Heart left ventricle (tissue), 13 donors: ENCODE data around the gene HSBP1L1.

Experiments used
- CTCF ChIP-seq, 12 donors: fragments of 200-600 bp; sonication (generic) in 4 of 12; IDR thresholded peaks; one replicate each; pipeline versions ENCODE4 v1.5.0 to v1.8.0; 2018 to 2022; ENCODE audit warnings: antibody characterized with exemption in 12 of 12, mild to moderate bottlenecking in 5 of 12
- POLR2A ChIP-seq, 2 donors: fragments of 450-650 bp; IDR thresholded peaks; one replicate each; pipeline ENCODE4 v1.6.1; 2017; ENCODE audit warnings: antibody characterized with exemption in 2 of 2, mild to moderate bottlenecking in 2 of 2, moderate library complexity in 2 of 2
- donor health status: ischemic (EF 13 %, LVEDD 7.1; RV severe dilation, severe dysfunction).
- donor health status: DM: no; HTN: yes; CAD: no.
- donor health status: DM: no; HTN: no; CAD: no.
- donor health status: ischemic (EF 25% LVEDD 6.9; RV normal size, moderate dysfunction).
- donor health status: ischemic (EF 25% LVEDD 5.7; RV mildly dilated, moderate dysfunction).
- donor health status: ischemic (EF 35%, LVEDD 5.7; RV mildly dilated, moderate dysfunction).
- donor health status: nonischemic (EF 11% LVEDD 7.7; RV severe dilation, severe dysfunction).
- donor health status: DM: yes; HTN: yes; CAD: no.
- donor health status: PGD.
- donor health status: ischemic (EF 29% LVEDD 5.4; RV normal size, mild dysfunction).
- donor health status: nonischemic (EF 23%, LVEDD 6.1; RV moderate dilation, normal function).

- TF ChIP-seq POLR2A (IDR thresholded peaks at IDR 0.05) (no peak), CTCF (IDR thresholded peaks at IDR 0.05) (no peak)
These were observed 31.5 kb upstream of the HSBP1L1 start for GRCh38 chr18:79932907-79933306.
